HepG2 (cell line): ENCODE measurements around the gene FBXO2. TPM values are rescaled to one million over a fixed set of nuclear protein-coding genes. Genes with fewer than 3 reads are reported as not detected.

ENCODE experiments used
- ARID2 ChIP-seq: sonication (generic); formaldehyde crosslinking; IDR thresholded peaks from 2 replicates; pipeline ENCODE4 v1.8.1; 2022; ENCODE audit warnings: mild to moderate bottlenecking, missing genetic modification reagents, borderline replicate concordance
- CHD4 ChIP-seq: fragments of 200-600 bp; sonication (generic); IDR thresholded peaks from 2 replicates; pipeline ENCODE4 v1.7.0; 2017; ENCODE audit warnings: mild to moderate bottlenecking, low read length, borderline replicate concordance
- FOXP4 ChIP-seq: sonication (generic); formaldehyde crosslinking; IDR thresholded peaks from 2 replicates; pipeline ENCODE4 v1.4.0; 2020; ENCODE audit warnings: missing genetic modification reagents
- PAXIP1 ChIP-seq: sonication (generic); formaldehyde crosslinking; conservative IDR thresholded peaks from 2 replicates; pipeline ENCODE4 v1.4.0; 2020; ENCODE audit warnings: mild to moderate bottlenecking, missing genetic modification reagents, moderate library complexity
- SP1 ChIP-seq, 2 experiments: fragments of 450-650 bp in 1 of 2; sonication (generic) in 1 of 2; formaldehyde crosslinking in 1 of 2; IDR thresholded peaks; 2 replicates each; pipeline versions ENCODE4 v1.4.0 to v1.6.1; 2016 to 2020; ENCODE audit warnings: missing genetic modification reagents in 1 of 2
- XRCC5 ChIP-seq: fragments of 200-400 bp; formaldehyde crosslinking; optimal IDR thresholded peaks from 2 replicates; pipeline ENCODE3; 2017; ENCODE audit warnings: mild to moderate bottlenecking, low read length
- ZNF407 ChIP-seq: sonication (generic); formaldehyde crosslinking; IDR thresholded peaks from one replicate; pipeline ENCODE4 v1.5.1; 2020; ENCODE audit warnings: mild to moderate bottlenecking, missing genetic modification reagents; ENCODE audit errors: not compliant biosample characterization
- ZNF451 ChIP-seq: sonication (generic); formaldehyde crosslinking; IDR thresholded peaks from 2 replicates; pipeline ENCODE4 v1.5.0; 2020; ENCODE audit warnings: mild to moderate bottlenecking, missing genetic modification reagents
- polyA plus RNA-seq, 8 experiments: library from polyadenylated mRNA; depleted of rRNA in 3 of 8; stranded (reverse) in 7 of 8; unstranded in 1 of 8; fragments of >200 nt; fragmentation: Illumina TruSeq in 4 of 8; extraction: Trizol in 4 of 8; gene quantifications; 2 replicates each; pipeline versions ENCODE4 v1.2.1 to v1.2.3, GENCODE V29; 2011 to 2016; ENCODE audit warnings: low read depth in 4 of 8, missing spikeins in 1 of 8, mixed read lengths in 1 of 8; ENCODE audit not compliant: insufficient read depth in 1 of 8
- total RNA-seq, 5 experiments: library from RNA; depleted of rRNA; stranded (reverse); fragments of >200 nt; fragmentation: Illumina TruSeq; extraction: Trizol; gene quantifications; 2 replicates each; pipeline ENCODE4 v1.2.3, GENCODE V29; 2016; ENCODE audit warnings: low read depth in 1 of 5

FBXO2 gene
- total and polyA plus RNA-seq, 2 of the 13 experiments (the other 11 are each of a cell fraction or from before 2014, with no cell fraction given), result 79.3 to 112 TPM

GRCh38 chr1:11682287-11682771 is 28.1 kb upstream of the FBXO2 start (continued):
- TF ChIP-seq ZNF407 (CRISPR knock-in tag) (no peak), FOXP4 (CRISPR knock-in tag) (no peak), SP1 (IDR thresholded peaks at IDR 0.05) (no peak), SP1 (CRISPR knock-in tag; IDR thresholded peaks at IDR 0.05) (no peak), CHD4 (no peak), ZNF451 (no peak), PAXIP1 (no peak), ARID2 (no peak), XRCC5 (no peak)
